ENCODE measurements around the gene DGKB. TPM values are rescaled to one million over a fixed set of nuclear protein-coding genes. Genes with fewer than 3 reads are reported as not detected.

The DGKB gene
- total RNA-seq, 1 donor from 2014 or later: 3.4 TPM

DNA sequence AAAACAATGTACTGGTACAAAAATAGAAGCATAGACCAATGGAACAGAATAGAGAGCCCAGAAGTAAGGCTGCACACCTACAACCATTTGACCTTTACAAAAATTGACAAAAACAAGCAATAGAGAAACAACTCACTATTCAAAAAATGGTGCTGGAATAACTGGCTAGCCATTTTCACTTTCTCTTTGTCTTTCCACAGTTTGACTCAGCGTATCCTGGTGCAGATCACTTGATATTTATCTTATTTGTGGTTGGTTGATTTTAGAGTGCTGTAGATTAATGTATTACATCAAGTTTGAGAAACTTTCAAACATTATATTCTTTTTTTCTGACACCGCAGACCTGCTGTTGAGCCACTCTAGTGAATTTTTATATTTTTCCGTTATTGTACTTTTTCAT lies 381.4 kb downstream of the DGKB start:
- Mint-ChIP-seq H3K9me3 (no peaks in the 10 kb centered on the region), H3K27ac (no peak overlapping the region), H3K4me3 (no peak overlapping the region), H3K36me3 (no peaks in the 10 kb centered on the region), H3K27me3 (no peaks in the 10 kb centered on the region), H3K4me1 (ENCODE audit: unreplicated experiment) (no peaks in the 10 kb centered on the region)
- no peak for DNase-seq (ENCODE audit: extremely low spot score, unreplicated experiment)
- TF ChIP-seq, protein P1, sequence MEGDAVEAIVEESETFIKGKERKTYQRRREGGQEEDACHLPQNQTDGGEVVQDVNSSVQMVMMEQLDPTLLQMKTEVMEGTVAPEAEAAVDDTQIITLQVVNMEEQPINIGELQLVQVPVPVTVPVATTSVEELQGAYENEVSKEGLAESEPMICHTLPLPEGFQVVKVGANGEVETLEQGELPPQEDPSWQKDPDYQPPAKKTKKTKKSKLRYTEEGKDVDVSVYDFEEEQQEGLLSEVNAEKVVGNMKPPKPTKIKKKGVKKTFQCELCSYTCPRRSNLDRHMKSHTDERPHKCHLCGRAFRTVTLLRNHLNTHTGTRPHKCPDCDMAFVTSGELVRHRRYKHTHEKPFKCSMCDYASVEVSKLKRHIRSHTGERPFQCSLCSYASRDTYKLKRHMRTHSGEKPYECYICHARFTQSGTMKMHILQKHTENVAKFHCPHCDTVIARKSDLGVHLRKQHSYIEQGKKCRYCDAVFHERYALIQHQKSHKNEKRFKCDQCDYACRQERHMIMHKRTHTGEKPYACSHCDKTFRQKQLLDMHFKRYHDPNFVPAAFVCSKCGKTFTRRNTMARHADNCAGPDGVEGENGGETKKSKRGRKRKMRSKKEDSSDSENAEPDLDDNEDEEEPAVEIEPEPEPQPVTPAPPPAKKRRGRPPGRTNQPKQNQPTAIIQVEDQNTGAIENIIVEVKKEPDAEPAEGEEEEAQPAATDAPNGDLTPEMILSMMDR (conservative IDR thresholded peaks at IDR 0.05): no peak

DNA sequence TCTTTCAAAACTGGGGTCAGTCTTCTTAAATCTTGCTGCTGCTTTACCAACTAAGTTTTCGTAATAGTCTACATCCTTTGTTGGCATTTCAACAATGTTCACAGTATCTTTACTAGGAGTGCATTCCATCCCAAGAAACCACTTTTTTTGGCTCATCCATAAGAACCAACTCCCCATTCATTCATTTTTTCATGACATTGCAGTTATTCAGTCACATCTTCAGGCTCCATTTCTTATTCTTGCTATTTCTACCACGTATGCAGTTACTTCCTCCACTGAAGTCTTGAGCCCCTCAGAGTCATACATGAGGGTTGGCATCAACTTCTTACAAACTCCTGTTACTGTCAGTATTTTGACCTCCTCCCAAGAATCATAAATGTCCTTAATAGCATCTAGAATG lies 392.3 kb downstream of the DGKB start:
- TF ChIP-seq, protein P1 (conservative IDR thresholded peaks at IDR 0.05): no peak
- H3K27ac Mint-ChIP-seq: no peak overlapping the region
- peaks cover 7% of the 10 kb centered on the region for H3K9me3 Mint-ChIP-seq
- DNase-seq (ENCODE audit: extremely low spot score, unreplicated experiment): no peak
- H3K4me1 Mint-ChIP-seq (ENCODE audit: unreplicated experiment): no peaks in the 10 kb centered on the region
- H3K36me3 Mint-ChIP-seq: no peaks in the 10 kb centered on the region
- H3K4me3 Mint-ChIP-seq: no peak overlapping the region
- H3K27me3 Mint-ChIP-seq: no peaks in the 10 kb centered on the region

DNA sequence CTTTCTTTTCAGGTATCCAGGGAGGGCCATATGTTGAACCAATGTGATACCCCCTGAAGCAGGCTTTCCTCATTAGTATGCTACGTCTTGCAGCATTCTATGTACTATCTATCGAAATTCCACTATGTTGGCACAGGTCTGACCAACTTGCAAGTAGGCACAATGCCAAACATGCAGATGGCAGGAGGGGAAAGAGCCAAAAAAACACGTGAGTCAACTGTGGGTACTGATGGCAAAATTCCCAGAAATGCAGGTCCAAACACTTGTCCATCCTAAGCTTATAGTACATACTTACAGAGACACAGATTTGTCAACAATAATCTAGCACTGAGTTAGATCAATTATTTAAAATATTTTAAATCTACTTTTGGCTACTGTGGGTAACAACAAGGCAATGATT lies 394.9 kb downstream of the DGKB start:
- Mint-ChIP-seq H3K27me3 (no peaks in the 10 kb centered on the region), H3K4me1 (ENCODE audit: unreplicated experiment) (no peaks in the 10 kb centered on the region)

DNA sequence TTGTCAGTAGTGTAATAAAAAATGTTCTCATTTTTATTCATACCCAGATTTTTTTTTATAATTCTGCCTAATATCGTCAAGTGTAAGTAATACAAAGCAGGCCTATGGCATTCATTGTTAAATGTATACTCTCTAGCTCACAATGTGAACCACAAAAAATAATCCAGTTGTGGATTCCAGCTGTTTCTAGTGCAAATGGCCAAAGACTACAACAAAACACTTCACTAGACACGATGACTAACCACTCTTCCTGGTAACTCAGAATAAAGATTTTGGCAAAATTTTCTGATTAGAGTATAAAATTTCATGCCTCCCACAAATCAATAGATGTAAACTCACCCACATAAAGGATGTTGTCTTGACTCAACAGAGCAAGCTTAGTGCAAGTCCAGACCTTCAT lies 396.6 kb downstream of the DGKB start:
- Mint-ChIP-seq H3K27me3 (no peaks in the 10 kb centered on the region), H3K4me1 (ENCODE audit: unreplicated experiment) (no peaks in the 10 kb centered on the region), H3K36me3 (no peaks in the 10 kb centered on the region), H3K27ac (no peak overlapping the region), H3K9me3 (peaks cover 7% of the 10 kb centered on the region), H3K4me3 (no peak overlapping the region)
- no peak for DNase-seq (ENCODE audit: extremely low spot score, unreplicated experiment)
- TF ChIP-seq, protein P1 (conservative IDR thresholded peaks at IDR 0.05): no peak

More for the DNA sequence above, 394.9 kb downstream of the DGKB start:
- Mint-ChIP-seq H3K36me3 (no peaks in the 10 kb centered on the region), H3K9me3 (peaks cover 7% of the 10 kb centered on the region), H3K4me3 (no peak overlapping the region), H3K27ac (no peak overlapping the region)
- TF ChIP-seq, protein P1 (conservative IDR thresholded peaks at IDR 0.05): no peak
- no peak for DNase-seq (ENCODE audit: extremely low spot score, unreplicated experiment)

DNA sequence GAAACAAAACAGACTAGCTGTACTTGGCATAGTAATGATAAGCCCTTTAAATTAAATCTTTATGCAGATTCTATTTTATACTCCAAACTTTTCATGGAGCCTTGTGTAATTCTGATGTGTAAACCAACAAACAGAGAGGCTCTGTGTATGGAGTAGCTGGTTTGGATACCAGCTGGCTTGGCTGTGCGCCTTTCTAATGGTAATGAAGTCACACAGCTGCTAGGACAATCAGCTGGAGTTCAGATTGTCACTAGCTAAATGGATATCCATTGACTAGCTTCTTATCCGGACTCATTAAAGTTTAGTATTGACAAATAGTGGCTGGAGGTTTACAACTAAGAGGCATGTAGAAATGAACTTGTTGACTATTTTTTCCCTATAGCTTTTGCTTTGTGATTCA lies 398.4 kb downstream of the DGKB start:
- TF ChIP-seq, protein P1 (conservative IDR thresholded peaks at IDR 0.05): no peak
- Mint-ChIP-seq H3K4me3 (no peak overlapping the region), H3K9me3 (no peaks in the 10 kb centered on the region), H3K27me3 (no peaks in the 10 kb centered on the region), H3K4me1 (ENCODE audit: unreplicated experiment) (no peaks in the 10 kb centered on the region), H3K27ac (no peak overlapping the region), H3K36me3 (no peaks in the 10 kb centered on the region)
- DNase-seq (ENCODE audit: extremely low spot score, unreplicated experiment): no peak

DNA sequence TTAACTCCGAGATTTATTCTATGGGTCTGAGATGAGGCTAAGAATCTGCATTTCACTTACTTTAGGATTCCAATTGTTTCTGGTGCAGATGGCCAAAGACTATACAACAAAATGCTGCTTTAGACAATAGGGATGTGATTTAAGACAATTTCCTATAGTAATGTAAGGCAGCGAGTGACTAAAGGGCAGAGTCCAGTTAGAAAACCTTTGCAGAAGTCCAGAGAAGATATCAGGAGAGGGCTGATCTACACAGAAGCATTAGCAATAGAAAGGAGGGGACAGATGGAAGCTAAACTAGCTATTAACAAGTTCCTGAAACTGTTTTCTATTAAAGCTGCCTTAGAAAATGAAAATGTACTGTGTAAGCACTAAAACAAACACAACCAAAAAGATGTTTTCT lies 398.9 kb downstream of the DGKB start:
- H3K36me3 Mint-ChIP-seq: no peaks in the 10 kb centered on the region
- H3K4me3 Mint-ChIP-seq: no peak overlapping the region
- H3K27me3 Mint-ChIP-seq: no peaks in the 10 kb centered on the region
- H3K9me3 Mint-ChIP-seq: no peaks in the 10 kb centered on the region
- H3K27ac Mint-ChIP-seq: no peak overlapping the region
- TF ChIP-seq, protein P1 (conservative IDR thresholded peaks at IDR 0.05): no peak
- no peak for DNase-seq (ENCODE audit: extremely low spot score, unreplicated experiment)
- H3K4me1 Mint-ChIP-seq (ENCODE audit: unreplicated experiment): no peaks in the 10 kb centered on the region

Measured in type B pancreatic cell (in vitro differentiated cells).